CD8-positive, alpha-beta memory T cell (primary cell): ENCODE data around the gene NQO2. TPM values are rescaled to one million over a fixed set of nuclear protein-coding genes. Genes with fewer than 3 reads are reported as not detected.

Experiments
- CTCF ChIA-PET: fragments of 350-600 bp; sonication (Branson Sonifier 250); formaldehyde crosslinking; loops from one replicate; lab custom pipeline; 2021; ENCODE audit warnings: antibody characterized with exemption; lab: Charles Lee
- POLR2A ChIA-PET: fragments of 350-600 bp; sonication (Branson Sonifier 250); formaldehyde crosslinking; loops from one replicate; lab custom pipeline; 2021; ENCODE audit warnings: antibody characterized with exemption; lab: Charles Lee
- DNase-seq, 5 donors: peaks; one replicate each; pipeline versions ENCODE4 v3.0.0 to v3.0.0-alpha.2; 2020 to 2022; ENCODE audit warnings: mixed read lengths in 1 of 5
- H3K27ac ChIP-seq: one replicate; pipeline ENCODE4 v1.7.0; 2013; ENCODE audit warnings: low read depth, mild to moderate bottlenecking, low read length, moderate library complexity
- H3K27me3 ChIP-seq: 2 replicates; pipeline ENCODE4 v1.7.0; 2013; ENCODE audit warnings: low read length, mild to moderate bottlenecking; ENCODE audit not compliant: insufficient read depth, poor library complexity, severe bottlenecking
- H3K36me3 ChIP-seq: 2 replicates; pipeline ENCODE4 v1.7.0; 2013; ENCODE audit warnings: mild to moderate bottlenecking, low read length, moderate library complexity; ENCODE audit not compliant: insufficient read depth
- H3K4me1 ChIP-seq: 2 replicates; pipeline ENCODE4 v1.7.0; 2013; ENCODE audit warnings: mild to moderate bottlenecking, low read length, moderate library complexity; ENCODE audit not compliant: insufficient read depth
- H3K4me3 ChIP-seq: 2 replicates; pipeline ENCODE4 v1.7.0; 2013; ENCODE audit warnings: mild to moderate bottlenecking, low read length
- H3K9me3 ChIP-seq: 2 replicates; pipeline ENCODE4 v1.7.0; 2013; ENCODE audit warnings: mild to moderate bottlenecking, low read length
- H3K27ac Mint-ChIP-seq, 8 donors: one replicate each; pipeline ENCODE4 v1.8.0; 2020 to 2021; ENCODE audit warnings: mixed read lengths in 8 of 8, mild to moderate bottlenecking in 6 of 8, inconsistent platforms in 3 of 8, moderate library complexity in 3 of 8
- H3K27me3 Mint-ChIP-seq, 2 donors: one replicate each; pipeline ENCODE4 v1.8.0; 2020 to 2021; ENCODE audit warnings: mixed read lengths in 2 of 2, mild to moderate bottlenecking in 1 of 2, moderate library complexity in 1 of 2
- H3K36me3 Mint-ChIP-seq, 3 donors: one replicate each; pipeline ENCODE4 v1.8.0; 2020 to 2021; ENCODE audit warnings: mixed read lengths in 3 of 3, inconsistent platforms in 1 of 3, mild to moderate bottlenecking in 1 of 3
- H3K4me1 Mint-ChIP-seq, 3 donors: one replicate each; pipeline ENCODE4 v1.8.0; 2020 to 2021; ENCODE audit warnings: mixed read lengths in 3 of 3, inconsistent platforms in 1 of 3, mild to moderate bottlenecking in 1 of 3
- H3K4me3 Mint-ChIP-seq, 7 donors: one replicate each; pipeline ENCODE4 v1.8.0; 2020 to 2021; ENCODE audit warnings: mixed read lengths in 7 of 7, mild to moderate bottlenecking in 6 of 7, moderate library complexity in 4 of 7, inconsistent platforms in 2 of 7
- H3K9me3 Mint-ChIP-seq, 5 donors: one replicate each; pipeline ENCODE4 v1.8.0; 2020 to 2022; ENCODE audit warnings: mixed read lengths in 5 of 5, mild to moderate bottlenecking in 3 of 5, moderate library complexity in 2 of 5, inconsistent platforms in 1 of 5
- polyA plus RNA-seq: library from polyadenylated mRNA; unstranded; fragments of 300-500 nt; fragmentation: Illumina TruSeq; gene quantifications from one replicate; pipeline ENCODE4 v1.2.3, GENCODE V29; 2021
- total RNA-seq, 2 experiments: library from RNA; stranded (reverse); gene quantifications; one replicate each; pipeline ENCODE4 v1.2.3, GENCODE V29; 2021

NQO2 gene
- total and polyA plus RNA-seq, 3 experiments from 2014 or later: 15.6 to 53.5 (median 18.5) TPM

- Mint-ChIP-seq H3K27me3 (no peaks in the 10 kb centered on the region), H3K36me3 (peaks cover 3 to 47% (median 5%) of the 10 kb centered on the region in 3 donors), H3K4me1 (peaks cover 0 to 24% (median 5%) of the 10 kb centered on the region in 3 donors), H3K9me3 (no peaks in the 10 kb centered on the region), H3K27ac (peak overlapping the region in 2 of 8 donors; percentile 39 to 61), H3K4me3 (no peak overlapping the region)
- no peak overlapping the region for H3K4me3 ChIP-seq
- H3K36me3 ChIP-seq: no peaks in the 10 kb centered on the region
- no peaks in the 10 kb centered on the region for H3K27me3 ChIP-seq
- DNase-seq: no peak
- H3K27ac ChIP-seq: no peak overlapping the region
- peaks cover 7% of the 10 kb centered on the region for H3K4me1 ChIP-seq
- ChIA-PET POLR2A (no interaction called here), CTCF (interaction anchor here (0.8 to 1.9 kb wide), 2 partner anchors 31 to 32 kb away, joined by 3 to 4 read pairs; no protein-coding TSS in a partner anchor)
- H3K9me3 ChIP-seq: no peaks in the 10 kb centered on the region
These were observed 41.9 kb upstream of the NQO2 start for GRCh38 chr6:2957696-2958330.

- no peaks in the 10 kb centered on the region for H3K9me3 ChIP-seq
- H3K27me3 ChIP-seq: no peaks in the 10 kb centered on the region
- no peak overlapping the region for H3K27ac ChIP-seq
- no peaks in the 10 kb centered on the region for H3K36me3 ChIP-seq
- Mint-ChIP-seq H3K9me3 (no peaks in the 10 kb centered on the region), H3K27ac (no peak overlapping the region), H3K36me3 (peaks cover under 1 to 43% (median 1%) of the 10 kb centered on the region in 3 donors), H3K4me3 (no peak overlapping the region), H3K27me3 (no peaks in the 10 kb centered on the region), H3K4me1 (peaks cover 0 to 27% (median 5%) of the 10 kb centered on the region in 3 donors)
- DNase-seq: peak in 1 of 5 donors; percentile 31
- peaks cover 7% of the 10 kb centered on the region for H3K4me1 ChIP-seq
- ChIA-PET CTCF (interaction anchor here (1.9 kb wide), 1 partner anchor 30 kb away, joined by 4 read pairs; no protein-coding TSS in a partner anchor), POLR2A (no interaction called here)
- H3K4me3 ChIP-seq: no peak overlapping the region
These were observed 41.4 kb upstream of the NQO2 start for GRCh38 chr6:2958331-2958711.

GRCh38 chr6:2958776-2959175 is 40.9 kb upstream of the NQO2 start:
- H3K9me3 Mint-ChIP-seq: no peaks in the 10 kb centered on the region
- no peak overlapping the region for H3K4me3 ChIP-seq
- H3K27ac ChIP-seq: no peak overlapping the region
- peaks cover 0 to 41% (median 3%) of the 10 kb centered on the region in 3 donors for H3K36me3 Mint-ChIP-seq
- H3K27me3 Mint-ChIP-seq: no peaks in the 10 kb centered on the region
- H3K4me1 ChIP-seq: peaks cover 7% of the 10 kb centered on the region
- no peak for DNase-seq
- H3K4me3 Mint-ChIP-seq: no peak overlapping the region
- H3K4me1 Mint-ChIP-seq: peaks cover 0 to 31% (median 8%) of the 10 kb centered on the region in 3 donors
- CTCF ChIA-PET: interaction anchor here (1.9 kb wide), 1 partner anchor 30 kb away, joined by 4 read pairs; no protein-coding TSS in a partner anchor
- H3K27ac Mint-ChIP-seq: peak overlapping the region in 1 of 8 donors; percentile 46
- H3K36me3 ChIP-seq: no peaks in the 10 kb centered on the region
- POLR2A ChIA-PET: no interaction called here
- no peaks in the 10 kb centered on the region for H3K9me3 ChIP-seq
- no peaks in the 10 kb centered on the region for H3K27me3 ChIP-seq

GRCh38 chr6:2959909-2960719 is 39.6 kb upstream of the NQO2 start:
- H3K9me3 Mint-ChIP-seq: no peaks in the 10 kb centered on the region
- POLR2A ChIA-PET: interaction anchor here (0.5 kb wide), 1 partner anchor 12 kb away, joined by 6 read pairs; no protein-coding TSS in a partner anchor
- H3K4me1 Mint-ChIP-seq: peaks cover 0 to 35% (median 8%) of the 10 kb centered on the region in 3 donors

GRCh38 chr6:2960935-2961334 is 38.8 kb upstream of the NQO2 start:
- Histone ChIP-seq H3K9me3 (no peaks in the 10 kb centered on the region), H3K27me3 (no peaks in the 10 kb centered on the region), H3K36me3 (no peaks in the 10 kb centered on the region), H3K4me1 (peaks cover 7% of the 10 kb centered on the region), H3K27ac (no peak overlapping the region), H3K4me3 (no peak overlapping the region)
- no peak for DNase-seq
- H3K36me3 Mint-ChIP-seq: peaks cover 0 to 30% (median 3%) of the 10 kb centered on the region in 3 donors
- no peaks in the 10 kb centered on the region for H3K9me3 Mint-ChIP-seq
- H3K27ac Mint-ChIP-seq: peak overlapping the region in 2 of 8 donors; percentile 10 to 48
- H3K4me3 Mint-ChIP-seq: no peak overlapping the region
- no peaks in the 10 kb centered on the region for H3K27me3 Mint-ChIP-seq
- peaks cover 0 to 41% (median 8%) of the 10 kb centered on the region in 3 donors for H3K4me1 Mint-ChIP-seq
- CTCF ChIA-PET: interaction anchor here (0.8 to 1.5 kb wide), 2 partner anchors 27 to 156 kb away, joined by 3 to 4 read pairs; no protein-coding TSS in a partner anchor
- POLR2A ChIA-PET: no interaction called here

More at GRCh38 chr6:2959909-2960719, 39.6 kb upstream of the NQO2 start:
- peaks cover 7% of the 10 kb centered on the region for H3K4me1 ChIP-seq
- H3K27ac Mint-ChIP-seq: peak overlapping the region in 4 of 8 donors; percentile 61 to 82 (median 66)
- H3K9me3 ChIP-seq: no peaks in the 10 kb centered on the region
- no peak for DNase-seq
- CTCF ChIA-PET: interaction anchor here (0.8 to 1.5 kb wide), 2 partner anchors 28 to 156 kb away, joined by 3 to 4 read pairs; no protein-coding TSS in a partner anchor
- H3K4me3 ChIP-seq: no peak overlapping the region
- no peak overlapping the region for H3K27ac ChIP-seq
- no peak overlapping the region for H3K4me3 Mint-ChIP-seq
- H3K36me3 Mint-ChIP-seq: peaks cover 0 to 35% (median 3%) of the 10 kb centered on the region in 3 donors
- no peaks in the 10 kb centered on the region for H3K27me3 ChIP-seq
- H3K27me3 Mint-ChIP-seq: no peaks in the 10 kb centered on the region
- H3K36me3 ChIP-seq: no peaks in the 10 kb centered on the region

- no peaks in the 10 kb centered on the region for H3K27me3 ChIP-seq
- H3K36me3 ChIP-seq: no peaks in the 10 kb centered on the region
- H3K27ac Mint-ChIP-seq: peak overlapping the region in 1 of 8 donors; percentile 26
- no peak for DNase-seq
- H3K4me3 Mint-ChIP-seq: no peak overlapping the region
- H3K9me3 Mint-ChIP-seq: no peaks in the 10 kb centered on the region
- H3K4me3 ChIP-seq: no peak overlapping the region
- H3K4me1 ChIP-seq: peaks cover 7% of the 10 kb centered on the region
- peaks cover 0 to 28% (median 3%) of the 10 kb centered on the region in 3 donors for H3K36me3 Mint-ChIP-seq
- H3K9me3 ChIP-seq: no peaks in the 10 kb centered on the region
- no peak overlapping the region for H3K27ac ChIP-seq
- CTCF ChIA-PET: interaction anchor here (1.5 kb wide), 1 partner anchor 26 kb away, joined by 4 read pairs; no protein-coding TSS in a partner anchor
- POLR2A ChIA-PET: no interaction called here
- peaks cover 0 to 46% (median 13%) of the 10 kb centered on the region in 3 donors for H3K4me1 Mint-ChIP-seq
- H3K27me3 Mint-ChIP-seq: no peaks in the 10 kb centered on the region
These were observed 38.2 kb upstream of the NQO2 start for GRCh38 chr6:2961506-2961905.

GRCh38 chr6:2962004-2962403 is 37.7 kb upstream of the NQO2 start:
- peak overlapping the region in 2 of 8 donors; percentile 26 to 33 for H3K27ac Mint-ChIP-seq
- Histone ChIP-seq H3K36me3 (no peaks in the 10 kb centered on the region), H3K27me3 (no peaks in the 10 kb centered on the region), H3K4me3 (no peak overlapping the region), H3K4me1 (peaks cover 7% of the 10 kb centered on the region), H3K27ac (no peak overlapping the region), H3K9me3 (no peaks in the 10 kb centered on the region)
- CTCF ChIA-PET: no interaction called here
- DNase-seq: no peak
- POLR2A ChIA-PET: no interaction called here
- H3K4me3 Mint-ChIP-seq: no peak overlapping the region
- H3K4me1 Mint-ChIP-seq: peaks cover 2 to 51% (median 15%) of the 10 kb centered on the region in 3 donors
- H3K9me3 Mint-ChIP-seq: no peaks in the 10 kb centered on the region
- no peaks in the 10 kb centered on the region for H3K27me3 Mint-ChIP-seq
- peaks cover 0 to 23% (median 3%) of the 10 kb centered on the region in 3 donors for H3K36me3 Mint-ChIP-seq
